ENCODE measurements around the gene FOXN4. TPM values are rescaled to one million over a fixed set of nuclear protein-coding genes. Genes with fewer than 3 reads are reported as not detected.

FOXN4 gene
- polyA plus RNA-seq, 1 experiment: not detected

DNA sequence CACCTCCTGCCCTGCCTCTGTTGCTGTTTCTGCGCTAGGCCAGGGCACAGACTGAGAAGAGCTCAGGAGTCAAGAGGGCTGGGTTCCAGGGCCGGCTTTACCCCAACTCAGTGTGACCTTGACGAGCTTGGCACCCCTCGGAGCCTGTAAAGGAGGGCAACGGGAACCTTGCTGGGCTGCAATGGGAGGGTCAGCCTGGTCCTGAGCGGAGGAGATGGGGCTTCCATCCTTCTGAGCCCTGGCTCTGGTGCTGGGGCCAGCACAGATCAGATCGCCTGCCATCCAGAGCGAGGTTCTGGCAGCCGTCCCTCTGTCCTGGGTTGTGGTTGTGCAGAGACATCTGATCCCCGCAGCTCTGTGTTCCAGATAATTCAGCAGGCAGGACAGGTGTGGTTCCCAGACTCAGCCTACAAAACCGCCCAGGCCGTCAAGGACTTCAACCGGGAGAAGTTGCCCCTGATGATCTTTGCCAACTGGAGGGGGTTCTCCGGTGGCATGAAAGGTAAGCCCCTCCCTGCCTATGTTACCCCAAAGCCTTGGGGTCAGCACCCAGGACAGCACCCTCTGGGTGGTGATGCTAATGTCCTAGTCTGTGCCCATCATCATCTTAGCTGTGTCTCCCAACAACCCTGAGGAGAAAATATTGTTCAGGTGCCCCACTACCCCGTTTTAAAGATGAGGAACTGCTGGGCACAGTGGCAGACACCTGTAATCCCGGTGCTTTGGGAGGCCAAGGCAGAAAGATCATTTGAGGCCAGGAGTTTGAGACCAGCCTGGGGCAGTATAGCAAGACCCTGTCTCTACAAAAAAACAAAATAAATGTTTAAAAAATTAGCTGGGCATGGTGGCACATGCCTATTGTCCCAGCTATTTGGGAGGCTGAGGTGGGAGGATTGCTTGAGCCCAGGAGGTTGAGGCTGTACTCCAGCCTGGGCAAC is 50.2 kb downstream of the FOXN4 start:
- no peak overlapping the region for H3K4me3 ChIP-seq (ENCODE audit: low read depth, low read length)
- no peak for DNase-seq (ENCODE audit: low read depth)
- no peaks in the 10 kb centered on the region for H3K27me3 ChIP-seq (ENCODE audit: control insufficient read depth, insufficient read depth, low read length)
- ChIA-PET CTCF (interaction anchor here (1.5 kb wide), 1 partner anchor 127 kb away, joined by 5 read pairs; no protein-coding TSS in a partner anchor), POLR2A (no interaction called here)
- H3K36me3 ChIP-seq (ENCODE audit: control insufficient read depth, insufficient read depth, low read length): no peaks in the 10 kb centered on the region
- TF ChIP-seq, protein P1, sequence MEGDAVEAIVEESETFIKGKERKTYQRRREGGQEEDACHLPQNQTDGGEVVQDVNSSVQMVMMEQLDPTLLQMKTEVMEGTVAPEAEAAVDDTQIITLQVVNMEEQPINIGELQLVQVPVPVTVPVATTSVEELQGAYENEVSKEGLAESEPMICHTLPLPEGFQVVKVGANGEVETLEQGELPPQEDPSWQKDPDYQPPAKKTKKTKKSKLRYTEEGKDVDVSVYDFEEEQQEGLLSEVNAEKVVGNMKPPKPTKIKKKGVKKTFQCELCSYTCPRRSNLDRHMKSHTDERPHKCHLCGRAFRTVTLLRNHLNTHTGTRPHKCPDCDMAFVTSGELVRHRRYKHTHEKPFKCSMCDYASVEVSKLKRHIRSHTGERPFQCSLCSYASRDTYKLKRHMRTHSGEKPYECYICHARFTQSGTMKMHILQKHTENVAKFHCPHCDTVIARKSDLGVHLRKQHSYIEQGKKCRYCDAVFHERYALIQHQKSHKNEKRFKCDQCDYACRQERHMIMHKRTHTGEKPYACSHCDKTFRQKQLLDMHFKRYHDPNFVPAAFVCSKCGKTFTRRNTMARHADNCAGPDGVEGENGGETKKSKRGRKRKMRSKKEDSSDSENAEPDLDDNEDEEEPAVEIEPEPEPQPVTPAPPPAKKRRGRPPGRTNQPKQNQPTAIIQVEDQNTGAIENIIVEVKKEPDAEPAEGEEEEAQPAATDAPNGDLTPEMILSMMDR (IDR thresholded peaks at IDR 0.05; ENCODE audit: insufficient read depth, low read depth, low read length): no peak

DNA sequence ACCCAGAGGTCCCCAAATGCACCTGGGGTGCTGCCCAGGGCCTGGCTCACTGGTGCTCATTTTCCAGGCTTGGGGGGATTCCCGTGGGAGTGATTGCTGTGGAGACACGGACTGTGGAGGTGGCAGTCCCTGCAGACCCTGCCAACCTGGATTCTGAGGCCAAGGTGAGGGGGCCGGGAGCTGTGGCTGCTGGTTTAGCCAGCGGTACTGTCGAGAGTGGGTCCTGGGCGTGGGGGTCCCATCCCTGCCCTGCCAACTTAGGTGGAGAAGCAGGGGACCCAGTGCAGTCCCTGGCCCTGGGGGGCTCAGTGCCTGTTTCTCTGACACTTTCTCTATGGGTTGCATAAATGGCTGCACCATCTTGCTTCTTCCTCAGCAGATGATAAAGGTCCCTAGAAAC is 50.9 kb downstream of the FOXN4 start:
- TF ChIP-seq, protein P1 (IDR thresholded peaks at IDR 0.05; ENCODE audit: insufficient read depth, low read depth, low read length): no peak
- DNase-seq (ENCODE audit: low read depth): no peak
- CTCF ChIA-PET: no interaction called here

DNA sequence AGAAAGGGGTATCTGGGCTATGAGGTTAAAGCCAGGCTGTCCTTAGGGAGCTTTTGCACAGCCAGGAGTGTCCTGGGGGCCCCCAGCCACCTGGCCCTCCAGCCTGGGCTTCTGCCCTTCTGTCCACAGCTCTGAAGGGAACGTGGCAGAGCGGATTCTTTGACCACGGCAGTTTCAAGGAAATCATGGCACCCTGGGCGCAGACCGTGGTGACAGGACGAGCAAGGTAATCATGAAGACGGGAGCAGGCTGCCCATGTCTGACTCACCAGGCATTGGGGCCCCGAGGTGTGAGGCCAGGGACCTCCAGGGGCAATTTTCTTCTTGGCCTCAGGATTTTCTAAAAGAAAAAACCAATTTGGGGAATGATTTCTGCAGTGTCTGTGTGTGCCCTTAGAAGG is 53.1 kb downstream of the FOXN4 start:
- ChIA-PET CTCF (no interaction called here), POLR2A (no interaction called here)
- no peaks in the 10 kb centered on the region for H3K27me3 ChIP-seq (ENCODE audit: control insufficient read depth, insufficient read depth, low read length)
- no peaks in the 10 kb centered on the region for H3K36me3 ChIP-seq (ENCODE audit: control insufficient read depth, insufficient read depth, low read length)
- H3K4me3 ChIP-seq (ENCODE audit: low read depth, low read length): no peak overlapping the region
- DNase-seq (ENCODE audit: low read depth): no peak
- TF ChIP-seq, protein P1 (IDR thresholded peaks at IDR 0.05; ENCODE audit: insufficient read depth, low read depth, low read length): no peak

More for the DNA sequence above, 50.9 kb downstream of the FOXN4 start:
- no peak overlapping the region for H3K4me3 ChIP-seq (ENCODE audit: low read depth, low read length)
- no peaks in the 10 kb centered on the region for H3K36me3 ChIP-seq (ENCODE audit: control insufficient read depth, insufficient read depth, low read length)
- POLR2A ChIA-PET: no interaction called here
- H3K27me3 ChIP-seq (ENCODE audit: control insufficient read depth, insufficient read depth, low read length): no peaks in the 10 kb centered on the region

DNA sequence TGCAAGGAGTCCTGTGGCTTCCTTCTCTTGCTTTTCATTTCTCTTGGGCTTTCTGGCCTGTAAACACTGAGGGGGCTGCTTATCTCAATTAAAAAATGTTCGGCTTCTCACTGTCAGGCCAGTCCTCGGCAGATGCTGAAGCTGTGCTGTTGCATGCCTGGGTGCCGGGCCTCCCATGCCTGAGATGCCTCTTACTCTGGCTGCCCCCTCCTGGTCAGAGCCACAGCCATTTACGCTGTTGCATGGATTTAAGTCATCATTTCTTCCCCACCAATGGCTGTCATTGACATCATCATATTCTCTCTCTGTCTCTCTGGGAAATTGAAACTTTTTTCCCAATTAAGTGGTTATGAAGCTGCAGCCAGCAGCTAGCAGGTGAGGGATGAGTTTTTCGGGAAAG is 53.7 kb downstream of the FOXN4 start:
- CTCF ChIA-PET: interaction anchor here (1.1 to 1.2 kb wide), 2 partner anchors 10 to 94 kb away, joined by 3 to 4 read pairs; no protein-coding TSS in a partner anchor
- H3K36me3 ChIP-seq (ENCODE audit: control insufficient read depth, insufficient read depth, low read length): no peaks in the 10 kb centered on the region
- TF ChIP-seq, protein P1 (IDR thresholded peaks at IDR 0.05; ENCODE audit: insufficient read depth, low read depth, low read length): no peak
- POLR2A ChIA-PET: no interaction called here
- no peak overlapping the region for H3K4me3 ChIP-seq (ENCODE audit: low read depth, low read length)
- no peak for DNase-seq (ENCODE audit: low read depth)
- H3K27me3 ChIP-seq (ENCODE audit: control insufficient read depth, insufficient read depth, low read length): no peaks in the 10 kb centered on the region

DNA sequence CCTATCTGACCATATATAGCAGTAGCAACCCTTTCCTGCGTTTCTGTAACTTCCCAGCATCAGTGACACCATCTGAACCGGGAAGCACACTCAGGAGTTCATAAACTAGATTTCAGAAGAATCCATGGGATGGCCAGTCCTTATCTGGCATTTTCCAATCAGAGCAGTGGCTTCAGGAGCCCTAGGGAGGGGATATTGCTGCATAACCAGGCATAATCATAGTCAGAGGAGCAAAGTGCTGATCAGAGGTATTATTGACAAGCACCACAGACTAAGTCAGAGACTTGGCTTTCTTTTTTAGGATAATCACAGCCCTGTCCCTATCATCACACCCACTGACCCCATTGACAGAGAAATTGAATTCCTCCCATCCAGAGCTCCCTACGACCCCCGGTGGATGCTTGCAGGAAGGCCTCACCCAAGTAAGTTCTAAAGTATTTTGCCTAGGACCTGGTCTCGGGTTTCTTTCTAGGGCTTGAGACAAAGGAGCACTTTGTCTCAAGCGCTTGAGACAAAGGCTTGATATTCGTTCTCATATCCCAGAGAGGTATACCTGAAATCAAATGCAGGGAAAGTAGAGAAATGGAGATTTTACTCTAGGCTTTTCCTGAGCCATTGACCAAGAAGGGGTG is 55.1 kb downstream of the FOXN4 start:
- Histone ChIP-seq H3K4me3 (ENCODE audit: low read depth, low read length) (no peak overlapping the region), H3K27me3 (ENCODE audit: control insufficient read depth, insufficient read depth, low read length) (no peaks in the 10 kb centered on the region), H3K36me3 (ENCODE audit: control insufficient read depth, insufficient read depth, low read length) (no peaks in the 10 kb centered on the region)
- DNase-seq (ENCODE audit: low read depth): no peak
- POLR2A ChIA-PET: no interaction called here
- TF ChIP-seq, protein P1 (IDR thresholded peaks at IDR 0.05; ENCODE audit: insufficient read depth, low read depth, low read length): no peak
- CTCF ChIA-PET: interaction anchor here (1.2 to 1.3 kb wide), 2 partner anchors 10 to 11 kb away, joined by 4 to 5 read pairs; no protein-coding TSS in a partner anchor

Data from BJ (cell line).